A549 (cell line): ENCODE data around the gene SLC5A10.

Source experiments
- BHLHE40 ChIP-seq: IDR thresholded peaks from 2 replicates; pipeline ENCODE4 v1.6.1; 2012; ENCODE audit warnings: low read depth, low read length, inconsistent platforms
- CTCF ChIP-seq: fragments of >200 bp; sonication (Bioruptor Twin); formaldehyde crosslinking; IDR thresholded peaks from 3 replicates; pipeline ENCODE4 v1.5.1; 2016
- E2F6 ChIP-seq: IDR thresholded peaks from 2 replicates; pipeline ENCODE4 v1.6.1; 2012; ENCODE audit warnings: low read depth, borderline replicate concordance
- EP300 ChIP-seq, 2 experiments: fragments of >200 bp; sonication (Bioruptor Twin); formaldehyde crosslinking; IDR thresholded peaks; 2 replicates in 1 of 2; 3 replicates in 1 of 2; pipeline ENCODE4 v1.6.1; 2016 to 2017
- JUN ChIP-seq, 2 experiments: fragments of >200 bp; sonication (Bioruptor Twin); formaldehyde crosslinking; IDR thresholded peaks; 2 replicates in 1 of 2; 3 replicates in 1 of 2; pipeline ENCODE4 v1.6.1; 2016 to 2017
- MAFK ChIP-seq: fragments of 450-650 bp; IDR thresholded peaks from 2 replicates; pipeline ENCODE4 v1.6.1; 2014; ENCODE audit not compliant: partially characterized antibody
- POLR2A ChIP-seq: IDR thresholded peaks from 2 replicates; pipeline ENCODE4 v1.6.1; 2012; ENCODE audit warnings: mild to moderate bottlenecking, low read length
- TFCP2L1 ChIP-seq: fragments of 250-450 bp; sonication (Bioruptor Pico); IDR thresholded peaks from 2 replicates; pipeline ENCODE4 v1.5.0; 2021; ENCODE audit warnings: mild to moderate bottlenecking
- ZSCAN20 ChIP-seq: fragments of 250-450 bp; sonication (Bioruptor Pico); IDR thresholded peaks from 2 replicates; pipeline ENCODE4 v1.8.0; 2022; ENCODE audit warnings: mild to moderate bottlenecking, moderate library complexity
- TF ChIP-seq, protein P1 (sequence below): fragments of >200 bp; sonication (Bioruptor Twin); formaldehyde crosslinking; IDR thresholded peaks from 3 replicates; pipeline ENCODE4 v1.6.1; 2016
- TF ChIP-seq, protein P2 (sequence below): fragments of 450-650 bp; IDR thresholded peaks from 2 replicates; pipeline ENCODE4 v1.6.1; 2014; ENCODE audit warnings: antibody characterized with exemption

GRCh38 chr17:18964550-18964949, 12.6 kb downstream of the SLC5A10 start:
- TF ChIP-seq CTCF (no peak), POLR2A (no peak), JUN (IDR thresholded peaks at IDR 0.05) (no peak), EP300 (IDR thresholded peaks at IDR 0.05) (no peak), E2F6 (no peak), BHLHE40 (no peak), TFCP2L1 (CRISPR knock-in tag) (no peak), MAFK (no peak), ZSCAN20 (CRISPR knock-in tag) (no peak)
- TF ChIP-seq, protein P1, sequence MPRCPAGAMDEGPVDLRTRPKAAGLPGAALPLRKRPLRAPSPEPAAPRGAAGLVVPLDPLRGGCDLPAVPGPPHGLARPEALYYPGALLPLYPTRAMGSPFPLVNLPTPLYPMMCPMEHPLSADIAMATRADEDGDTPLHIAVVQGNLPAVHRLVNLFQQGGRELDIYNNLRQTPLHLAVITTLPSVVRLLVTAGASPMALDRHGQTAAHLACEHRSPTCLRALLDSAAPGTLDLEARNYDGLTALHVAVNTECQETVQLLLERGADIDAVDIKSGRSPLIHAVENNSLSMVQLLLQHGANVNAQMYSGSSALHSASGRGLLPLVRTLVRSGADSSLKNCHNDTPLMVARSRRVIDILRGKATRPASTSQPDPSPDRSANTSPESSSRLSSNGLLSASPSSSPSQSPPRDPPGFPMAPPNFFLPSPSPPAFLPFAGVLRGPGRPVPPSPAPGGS, result no peak
- TF ChIP-seq, protein P2, sequence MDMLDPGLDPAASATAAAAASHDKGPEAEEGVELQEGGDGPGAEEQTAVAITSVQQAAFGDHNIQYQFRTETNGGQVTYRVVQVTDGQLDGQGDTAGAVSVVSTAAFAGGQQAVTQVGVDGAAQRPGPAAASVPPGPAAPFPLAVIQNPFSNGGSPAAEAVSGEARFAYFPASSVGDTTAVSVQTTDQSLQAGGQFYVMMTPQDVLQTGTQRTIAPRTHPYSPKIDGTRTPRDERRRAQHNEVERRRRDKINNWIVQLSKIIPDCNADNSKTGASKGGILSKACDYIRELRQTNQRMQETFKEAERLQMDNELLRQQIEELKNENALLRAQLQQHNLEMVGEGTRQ, result no peak
